ENCODE data around the gene FIBIN. TPM values are rescaled to one million over a fixed set of nuclear protein-coding genes. Genes with fewer than 3 reads are reported as not detected.
"Not testable (repeated sequence)": the region's sequence is repeated elsewhere in the genome, so short reads cannot be mapped to it uniquely, and the experiment has no call there.

The FIBIN gene
- total RNA-seq, 1 donor, result 25.9 TPM

DNA sequence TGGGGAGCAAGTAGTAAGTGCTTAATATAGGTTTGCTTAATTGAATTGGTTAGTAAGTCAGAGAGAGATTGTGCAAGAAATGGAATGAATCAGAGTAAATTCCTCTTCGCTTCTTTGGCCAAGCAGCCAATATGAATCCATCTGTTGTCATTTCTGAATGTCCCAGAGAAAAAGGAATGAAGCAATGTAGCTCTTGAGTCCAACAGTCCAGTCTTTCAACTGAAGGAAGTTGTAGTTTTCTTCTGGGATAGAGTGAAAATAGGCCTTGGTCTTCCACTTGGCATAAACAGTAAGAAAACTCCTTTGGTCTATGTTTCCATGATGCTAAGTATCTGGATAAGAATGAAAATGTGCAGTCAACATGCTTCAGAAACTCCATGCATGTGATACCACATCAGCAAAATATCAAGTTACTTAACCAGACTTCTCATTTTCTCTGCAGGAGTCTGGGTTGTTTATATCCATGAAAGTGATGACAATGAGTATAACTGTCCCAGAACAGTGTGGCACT, 1.8 kb upstream of the FIBIN start:
- H3K4me3 ChIP-seq (ENCODE audit: low read depth, low read length), result no peak overlapping the region
- TF ChIP-seq, protein P1, sequence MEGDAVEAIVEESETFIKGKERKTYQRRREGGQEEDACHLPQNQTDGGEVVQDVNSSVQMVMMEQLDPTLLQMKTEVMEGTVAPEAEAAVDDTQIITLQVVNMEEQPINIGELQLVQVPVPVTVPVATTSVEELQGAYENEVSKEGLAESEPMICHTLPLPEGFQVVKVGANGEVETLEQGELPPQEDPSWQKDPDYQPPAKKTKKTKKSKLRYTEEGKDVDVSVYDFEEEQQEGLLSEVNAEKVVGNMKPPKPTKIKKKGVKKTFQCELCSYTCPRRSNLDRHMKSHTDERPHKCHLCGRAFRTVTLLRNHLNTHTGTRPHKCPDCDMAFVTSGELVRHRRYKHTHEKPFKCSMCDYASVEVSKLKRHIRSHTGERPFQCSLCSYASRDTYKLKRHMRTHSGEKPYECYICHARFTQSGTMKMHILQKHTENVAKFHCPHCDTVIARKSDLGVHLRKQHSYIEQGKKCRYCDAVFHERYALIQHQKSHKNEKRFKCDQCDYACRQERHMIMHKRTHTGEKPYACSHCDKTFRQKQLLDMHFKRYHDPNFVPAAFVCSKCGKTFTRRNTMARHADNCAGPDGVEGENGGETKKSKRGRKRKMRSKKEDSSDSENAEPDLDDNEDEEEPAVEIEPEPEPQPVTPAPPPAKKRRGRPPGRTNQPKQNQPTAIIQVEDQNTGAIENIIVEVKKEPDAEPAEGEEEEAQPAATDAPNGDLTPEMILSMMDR (IDR thresholded peaks at IDR 0.05; ENCODE audit: insufficient read depth, low read depth, low read length), result no peak
- DNase-seq (ENCODE audit: low read depth), result peak; percentile 89

DNA sequence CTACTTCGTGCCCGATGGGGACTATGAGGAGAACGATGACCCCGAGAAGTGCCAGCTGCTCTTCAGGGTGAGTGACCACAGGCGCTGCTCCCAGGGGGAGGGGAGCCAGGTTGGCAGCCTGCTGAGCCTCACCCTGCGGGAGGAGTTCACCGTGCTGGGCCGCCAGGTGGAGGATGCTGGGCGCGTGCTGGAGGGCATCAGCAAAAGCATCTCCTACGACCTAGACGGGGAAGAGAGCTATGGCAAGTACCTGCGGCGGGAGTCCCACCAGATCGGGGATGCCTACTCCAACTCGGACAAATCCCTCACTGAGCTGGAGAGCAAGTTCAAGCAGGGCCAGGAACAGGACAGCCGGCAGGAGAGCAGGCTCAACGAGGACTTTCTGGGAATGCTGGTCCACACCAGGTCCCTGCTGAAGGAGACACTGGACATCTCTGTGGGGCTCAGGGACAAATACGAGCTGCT, 751 bp downstream of the FIBIN start:
- DNase-seq (ENCODE audit: low read depth), result no peak
- H3K4me3 ChIP-seq (ENCODE audit: low read depth, low read length), result peak overlapping the region; percentile 93
- TF ChIP-seq, protein P1 (IDR thresholded peaks at IDR 0.05; ENCODE audit: insufficient read depth, low read depth, low read length), result peak; percentile 18

DNA sequence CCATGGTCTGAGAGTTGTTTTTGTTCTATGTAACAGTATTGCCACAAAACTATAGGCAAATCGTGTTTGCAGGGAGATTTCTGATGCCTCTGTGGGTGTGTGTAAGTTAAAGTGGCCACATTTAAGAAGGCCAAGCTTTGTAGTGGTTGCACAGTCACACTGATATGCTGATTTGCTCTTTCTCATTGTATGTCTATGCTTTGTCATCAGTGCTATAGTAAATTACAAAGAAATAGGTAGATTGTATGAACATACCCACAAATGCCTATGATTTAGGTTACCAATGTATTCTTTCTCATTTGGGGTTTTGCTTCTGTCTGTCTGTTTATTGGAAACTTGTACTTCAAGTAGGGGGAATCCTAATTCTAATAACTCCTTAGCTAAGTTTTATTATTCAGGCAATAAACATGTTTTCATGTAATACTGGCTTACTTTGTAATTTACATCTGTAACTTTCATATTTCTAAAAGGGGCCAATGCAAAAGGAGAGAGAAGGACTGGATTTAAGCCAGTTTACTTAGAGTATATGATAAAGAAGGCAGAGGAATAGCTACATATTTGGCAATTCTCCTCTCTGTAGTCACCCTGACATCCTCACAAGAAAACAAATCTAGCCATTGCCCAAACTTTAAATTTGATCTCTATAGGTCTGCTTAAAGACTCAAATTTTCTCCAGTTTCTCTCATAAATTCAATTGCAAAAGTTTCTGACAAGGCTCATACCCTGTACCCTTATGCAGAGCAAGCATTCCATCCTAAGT, 2.0 kb downstream of the FIBIN start:
- peak overlapping the region; percentile 93 for H3K4me3 ChIP-seq (ENCODE audit: low read depth, low read length)
- TF ChIP-seq, protein P1 (IDR thresholded peaks at IDR 0.05; ENCODE audit: insufficient read depth, low read depth, low read length), result no peak
- no peak for DNase-seq (ENCODE audit: low read depth)

DNA sequence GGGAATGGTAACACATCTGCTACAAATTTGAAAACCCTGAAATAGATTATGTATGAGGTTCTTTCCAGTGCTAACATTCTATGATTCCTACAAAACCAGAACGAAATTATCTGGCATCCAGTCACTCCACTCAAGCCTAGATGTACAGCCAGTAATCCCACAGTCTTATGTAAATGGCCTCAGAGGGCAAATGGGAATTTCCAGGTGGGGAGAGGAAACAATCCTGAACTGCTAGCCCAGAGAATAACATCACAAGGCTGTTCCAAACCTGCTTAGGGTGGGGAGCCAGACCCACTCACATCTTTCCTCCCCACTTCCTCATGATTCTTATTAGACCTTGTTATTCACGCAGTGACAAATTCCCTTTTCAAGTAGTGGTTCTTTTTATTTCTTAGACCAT, 3.5 kb downstream of the FIBIN start:
- H3K4me3 ChIP-seq (ENCODE audit: low read depth, low read length), result peak overlapping the region; percentile 93
- no peak for DNase-seq (ENCODE audit: low read depth)
- TF ChIP-seq, protein P1 (IDR thresholded peaks at IDR 0.05; ENCODE audit: insufficient read depth, low read depth, low read length), result no peak

DNA sequence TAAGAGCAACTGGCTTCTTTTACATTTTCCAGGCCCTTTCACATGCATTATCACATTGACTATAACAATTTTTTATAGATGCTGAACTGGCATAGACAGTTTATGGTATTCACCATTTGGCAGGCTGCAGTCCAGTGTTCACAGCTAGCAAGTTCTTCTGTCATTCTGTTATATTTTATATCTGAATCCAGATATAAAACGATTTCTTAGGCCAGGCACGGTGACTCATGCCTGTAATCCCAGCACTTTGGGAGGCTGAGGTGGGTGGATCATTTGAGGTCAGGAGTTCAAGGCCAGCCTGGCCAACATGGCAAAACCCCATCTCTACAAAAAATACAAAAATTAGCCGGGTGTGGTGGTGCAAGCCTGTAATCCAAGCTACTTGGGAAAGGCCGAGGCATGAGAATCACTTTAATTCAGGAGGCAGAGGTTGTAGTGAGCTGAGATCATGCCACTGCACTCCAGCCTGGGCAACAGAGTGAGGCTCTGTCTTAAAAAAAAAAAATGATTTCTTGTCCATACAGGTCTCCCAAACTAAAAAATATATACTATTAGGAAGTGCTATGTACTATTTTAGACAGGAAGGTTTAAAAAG, 7.3 kb downstream of the FIBIN start:
- H3K4me3 ChIP-seq (ENCODE audit: low read depth, low read length), result not testable (repeated sequence)
- DNase-seq (ENCODE audit: low read depth), result peak; percentile 15

DNA sequence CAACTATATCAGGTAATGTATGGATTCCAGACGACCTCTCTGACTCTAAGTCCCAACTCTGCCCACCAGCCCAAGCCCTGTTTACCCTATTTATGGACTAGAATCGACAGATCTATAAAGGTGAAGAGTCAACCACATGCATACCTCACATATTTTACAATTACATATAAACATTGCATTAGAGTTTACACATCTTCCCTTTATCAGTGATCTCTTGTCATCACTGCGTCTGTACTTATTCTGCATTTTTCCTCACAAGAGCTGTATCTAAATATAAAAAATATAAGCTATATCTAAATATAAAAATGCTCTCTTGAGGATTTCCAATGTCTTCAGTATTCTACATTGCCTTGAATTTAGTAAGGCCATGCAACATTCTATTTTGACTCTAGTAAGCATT, 8.5 kb downstream of the FIBIN start:
- no peak for DNase-seq (ENCODE audit: low read depth)
- TF ChIP-seq, protein P1 (IDR thresholded peaks at IDR 0.05; ENCODE audit: insufficient read depth, low read depth, low read length), result no peak
- no peak overlapping the region for H3K4me3 ChIP-seq (ENCODE audit: low read depth, low read length)

DNA sequence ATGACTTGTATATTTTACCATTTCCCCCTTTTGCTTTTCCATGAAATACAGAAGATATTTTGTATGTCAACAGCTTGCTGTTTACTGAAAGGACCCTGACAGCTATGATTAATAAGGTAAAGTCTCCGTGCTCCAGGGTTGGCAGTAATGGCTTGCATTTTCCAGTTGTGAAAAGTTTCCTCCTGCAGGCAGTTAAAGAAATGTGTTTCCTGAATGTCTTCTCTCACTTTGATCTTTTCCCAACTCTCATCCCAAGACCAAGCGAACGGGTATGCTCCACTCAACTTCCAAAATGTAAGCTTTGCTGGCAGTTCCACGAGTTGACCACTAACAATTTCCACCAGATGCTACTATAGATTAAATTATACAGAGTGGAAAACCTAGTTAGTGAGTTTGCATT, 8.9 kb downstream of the FIBIN start:
- no peak overlapping the region for H3K4me3 ChIP-seq (ENCODE audit: low read depth, low read length)
- no peak for DNase-seq (ENCODE audit: low read depth)
- TF ChIP-seq, protein P1 (IDR thresholded peaks at IDR 0.05; ENCODE audit: insufficient read depth, low read depth, low read length), result no peak

Data from fibroblast of villous mesenchyme (primary cell).